Peyer's patch (tissue), 4 donors: ENCODE data around the gene ZDHHC11.
"Not testable (repeated sequence)": the region's sequence is repeated elsewhere in the genome, so short reads cannot be mapped to it uniquely, and the experiment has no call there.

Source experiments
- CTCF ChIP-seq, 6 experiments: fragments of 450-650 bp in 4 of 6; fragments of 200-600 bp in 2 of 6; sonication (generic) in 1 of 6; IDR thresholded peaks; one replicate each; pipeline ENCODE4 v1.5.1; 2017 to 2019; ENCODE audit warnings: antibody characterized with exemption in 6 of 6, mild to moderate bottlenecking in 3 of 6, moderate library complexity in 1 of 6
- POLR2A ChIP-seq, 2 donors: fragments of 450-650 bp; IDR thresholded peaks; one replicate each; pipeline ENCODE4 v1.5.1; 2017; ENCODE audit warnings: antibody characterized with exemption in 2 of 2, mild to moderate bottlenecking in 2 of 2, moderate library complexity in 2 of 2

DNA sequence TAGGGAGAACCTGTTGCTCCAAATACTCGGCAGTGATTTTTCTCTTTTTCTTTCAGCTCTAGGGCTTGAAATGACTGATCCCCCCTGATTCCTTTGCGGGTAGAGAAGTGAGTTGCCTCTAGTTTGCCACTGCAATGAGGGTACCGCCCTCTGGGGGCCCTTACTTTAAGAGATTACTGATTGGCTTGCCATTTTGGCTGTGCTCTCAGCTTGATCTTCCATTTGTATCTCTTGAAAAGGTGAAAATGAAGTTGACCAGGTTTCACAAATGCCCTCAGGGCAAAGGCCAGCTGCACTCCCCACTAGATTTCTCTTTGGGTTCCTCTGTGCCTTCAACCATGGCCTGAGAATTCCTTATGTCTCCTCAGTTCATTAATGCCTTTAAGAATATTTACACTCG lies 52.8 kb downstream of the ZDHHC11 start:
- TF ChIP-seq CTCF, POLR2A (IDR thresholded peaks at IDR 0.05): not testable (repeated sequence)
